Fibroblast of mammary gland (primary cell): Measurements from ENCODE around the gene ARHGEF17.

ENCODE experiments used
- DNase-seq: peaks from one replicate; pipeline ENCODE4 v3.0.0-alpha.2; 2010; ENCODE audit warnings: low read depth
- H3K4me3 ChIP-seq: 2 replicates; pipeline ENCODE4 v1.5.1; 2011; ENCODE audit warnings: low read depth, mild to moderate bottlenecking, low read length, moderate library complexity; ENCODE audit not compliant: control insufficient read depth
- CTCF ChIP-seq: conservative IDR thresholded peaks from 2 replicates; pipeline ENCODE4 v1.5.1; 2011; ENCODE audit warnings: low read depth, low read length, inconsistent platforms; ENCODE audit not compliant: control insufficient read depth, insufficient read depth

The ARHGEF17 gene

GRCh38 chr11:73331138-73331916 lies 23.3 kb downstream of the ARHGEF17 start:
- no peak for TF ChIP-seq CTCF
- DNase-seq: no peak
- H3K4me3 ChIP-seq: no peak overlapping the region

GRCh38 chr11:73333173-73333572 lies 25.1 kb downstream of the ARHGEF17 start:
- no peak for DNase-seq
- H3K4me3 ChIP-seq: no peak overlapping the region
- TF ChIP-seq CTCF: no peak

GRCh38 chr11:73333640-73334383 lies 25.7 kb downstream of the ARHGEF17 start:
- DNase-seq: peak; percentile 30
- H3K4me3 ChIP-seq: no peak overlapping the region
- TF ChIP-seq CTCF: no peak

GRCh38 chr11:73334384-73335203 lies 26.5 kb downstream of the ARHGEF17 start:
- DNase-seq: peak; percentile 94
- H3K4me3 ChIP-seq: no peak overlapping the region
- TF ChIP-seq CTCF: no peak

- TF ChIP-seq CTCF: peak; percentile 99
- H3K4me3 ChIP-seq: no peak overlapping the region
- peak; percentile 84 for DNase-seq
These were observed 27.3 kb downstream of the ARHGEF17 start for GRCh38 chr11:73335204-73335923.

- DNase-seq: no peak
- no peak overlapping the region for H3K4me3 ChIP-seq
- no peak for TF ChIP-seq CTCF
These were observed 29.8 kb downstream of the ARHGEF17 start for GRCh38 chr11:73337846-73338245.
